ENCODE results near the gene CELF4. TPM values are rescaled to one million over a fixed set of nuclear protein-coding genes. Genes with fewer than 3 reads are reported as not detected.

The CELF4 gene
- total and polyA plus RNA-seq, 2 donors (not counting 3 experiments of a cell fraction or from before 2014, with no cell fraction given): not detected

DNA sequence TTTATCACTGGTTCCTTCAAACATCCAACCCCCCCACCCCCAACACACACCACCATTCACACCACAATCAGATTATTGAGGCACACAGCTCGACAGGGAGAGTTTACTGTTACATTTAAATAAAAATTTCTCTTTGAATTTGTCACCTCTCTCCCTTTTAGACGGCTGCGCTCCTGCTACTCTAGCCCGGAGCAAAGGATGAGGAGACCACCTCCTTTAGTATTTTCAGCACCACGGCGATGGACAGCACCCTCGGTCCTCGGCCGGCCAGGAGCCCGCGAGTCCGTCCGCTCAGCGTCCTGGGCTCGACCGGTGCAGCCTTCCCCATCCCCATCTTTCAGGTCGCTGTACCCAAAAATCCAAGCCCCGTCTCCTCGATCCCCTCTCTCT, 892 bp downstream of the CELF4 start:
- ChIA-PET POLR2A (no interaction called here), CTCF (no interaction called here)
- dilution Hi-C loops (cut with MboI; ENCODE audit: extremely low pct_ligation_motif_present, low sequenced_read_pairs) (no loop called here), intact Hi-C loops (cut with micrococcal nuclease) (no loop called here)
- Histone ChIP-seq H3K9me1 (replicated peaks; ENCODE audit: control insufficient read depth, extremely low read depth, insufficient read depth, low read length) (no peaks in the 10 kb centered on the region), H3K27me3 (ENCODE audit: control insufficient read depth in 2 of 2, insufficient read depth in 2 of 2, low read length in 2 of 2) (peaks cover 32 to 50% of the 10 kb centered on the region in 2 experiments), H3K4me2 (ENCODE audit: insufficient read depth, low read length) (no peak overlapping the region), H3K9me3 (replicated peaks; ENCODE audit: control insufficient read depth, insufficient read depth, low read length) (no peaks in the 10 kb centered on the region), H2AFZ (ENCODE audit: low read depth, low read length) (no peak overlapping the region), H4K20me1 (replicated peaks; ENCODE audit: control insufficient read depth, extremely low read depth, insufficient read depth, low read length) (no peaks in the 10 kb centered on the region), H3K36me3 (ENCODE audit: control insufficient read depth in 2 of 2, extremely low read depth in 1 of 2, insufficient read depth in 2 of 2, low read length in 2 of 2) (no peaks in the 10 kb centered on the region), H3K4me3 (replicated peaks in 1 of 3; ENCODE audit: insufficient read depth in 1 of 3, low read depth in 1 of 3, low read length in 3 of 3) (no peak overlapping the region), H3K27ac (ENCODE audit: insufficient read depth, low read depth, low read length) (no peak overlapping the region), H3K4me1 (ENCODE audit: control insufficient read depth, extremely low read depth, insufficient read depth, low read length) (peaks cover 4% of the 10 kb centered on the region), H3K79me2 (ENCODE audit: control insufficient read depth, insufficient read depth, low read length) (no peaks in the 10 kb centered on the region), H3K9ac (replicated peaks; ENCODE audit: extremely low read depth, insufficient read depth, low read length) (no peak overlapping the region)
- DNase-seq (ENCODE audit: low read depth, low spot score) (peak; percentile 19), FAIRE-seq (no peak)
- no TSS peak for BruUV-seq (replicated peaks)
- TF ChIP-seq, protein P1, sequence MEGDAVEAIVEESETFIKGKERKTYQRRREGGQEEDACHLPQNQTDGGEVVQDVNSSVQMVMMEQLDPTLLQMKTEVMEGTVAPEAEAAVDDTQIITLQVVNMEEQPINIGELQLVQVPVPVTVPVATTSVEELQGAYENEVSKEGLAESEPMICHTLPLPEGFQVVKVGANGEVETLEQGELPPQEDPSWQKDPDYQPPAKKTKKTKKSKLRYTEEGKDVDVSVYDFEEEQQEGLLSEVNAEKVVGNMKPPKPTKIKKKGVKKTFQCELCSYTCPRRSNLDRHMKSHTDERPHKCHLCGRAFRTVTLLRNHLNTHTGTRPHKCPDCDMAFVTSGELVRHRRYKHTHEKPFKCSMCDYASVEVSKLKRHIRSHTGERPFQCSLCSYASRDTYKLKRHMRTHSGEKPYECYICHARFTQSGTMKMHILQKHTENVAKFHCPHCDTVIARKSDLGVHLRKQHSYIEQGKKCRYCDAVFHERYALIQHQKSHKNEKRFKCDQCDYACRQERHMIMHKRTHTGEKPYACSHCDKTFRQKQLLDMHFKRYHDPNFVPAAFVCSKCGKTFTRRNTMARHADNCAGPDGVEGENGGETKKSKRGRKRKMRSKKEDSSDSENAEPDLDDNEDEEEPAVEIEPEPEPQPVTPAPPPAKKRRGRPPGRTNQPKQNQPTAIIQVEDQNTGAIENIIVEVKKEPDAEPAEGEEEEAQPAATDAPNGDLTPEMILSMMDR (IDR thresholded peaks at IDR 0.05; ENCODE audit: extremely low read depth in 1 of 2, insufficient read depth in 1 of 2, low read depth in 1 of 2, low read length in 2 of 2): no peak
- TF ChIP-seq EZH2 (IDR thresholded peaks at IDR 0.05; ENCODE audit: borderline replicate concordance, low read depth, low read length, severe bottlenecking): no peak
- no peak for TF ChIP-seq JUN (IDR thresholded peaks at IDR 0.05; ENCODE audit: borderline replicate concordance, insufficient read depth, insufficient read length, low read depth)

GRCh38 chr18:37563931-37564392, 1.6 kb downstream of the CELF4 start:
- no peak overlapping the region for H3K9ac ChIP-seq (replicated peaks; ENCODE audit: extremely low read depth, insufficient read depth, low read length)
- H3K27ac ChIP-seq (ENCODE audit: insufficient read depth, low read depth, low read length): no peak overlapping the region
- no peaks in the 10 kb centered on the region for H3K9me3 ChIP-seq (replicated peaks; ENCODE audit: control insufficient read depth, insufficient read depth, low read length)
- no peak overlapping the region for H3K4me2 ChIP-seq (ENCODE audit: insufficient read depth, low read length)
- dilution Hi-C loops (cut with MboI; ENCODE audit: extremely low pct_ligation_motif_present, low sequenced_read_pairs) (no loop called here), intact Hi-C loops (cut with micrococcal nuclease) (no loop called here)
- H3K27me3 ChIP-seq (ENCODE audit: control insufficient read depth in 2 of 2, insufficient read depth in 2 of 2, low read length in 2 of 2): peaks cover 32 to 48% of the 10 kb centered on the region in 2 experiments
- H2AFZ ChIP-seq (ENCODE audit: low read depth, low read length): no peak overlapping the region
- no peaks in the 10 kb centered on the region for H3K9me1 ChIP-seq (replicated peaks; ENCODE audit: control insufficient read depth, extremely low read depth, insufficient read depth, low read length)
- TF ChIP-seq MAX (IDR thresholded peaks at IDR 0.05; ENCODE audit: insufficient read depth, insufficient read length) (no peak), EZH2 (IDR thresholded peaks at IDR 0.05; ENCODE audit: borderline replicate concordance, low read depth, low read length, severe bottlenecking) (no peak), MYC (IDR thresholded peaks at IDR 0.05; ENCODE audit: low read depth, low read length) (no peak), FOS (IDR thresholded peaks at IDR 0.05; ENCODE audit: borderline replicate concordance, insufficient read depth, low read length) (no peak), POLR2A (IDR thresholded peaks at IDR 0.05; ENCODE audit: low read depth, low read length) (no peak), POLR2AphosphoS5 (IDR thresholded peaks at IDR 0.05; ENCODE audit: insufficient read depth, low read depth, low read length) (no peak), JUN (IDR thresholded peaks at IDR 0.05; ENCODE audit: borderline replicate concordance, insufficient read depth, insufficient read length, low read depth) (no peak), GATA2 (IDR thresholded peaks at IDR 0.05; ENCODE audit: insufficient read depth, insufficient read length, low read depth, low read length) (no peak)
- TF ChIP-seq, protein P1 (IDR thresholded peaks at IDR 0.05; ENCODE audit: extremely low read depth in 1 of 2, insufficient read depth in 1 of 2, low read depth in 1 of 2, low read length in 2 of 2): no peak
- BruUV-seq (replicated peaks): no TSS peak
- H4K20me1 ChIP-seq (replicated peaks; ENCODE audit: control insufficient read depth, extremely low read depth, insufficient read depth, low read length): no peaks in the 10 kb centered on the region
- FAIRE-seq (no peak), DNase-seq (ENCODE audit: low read depth, low spot score) (no peak)
- H3K36me3 ChIP-seq (ENCODE audit: control insufficient read depth in 2 of 2, extremely low read depth in 1 of 2, insufficient read depth in 2 of 2, low read length in 2 of 2): no peaks in the 10 kb centered on the region
- no peaks in the 10 kb centered on the region for H3K79me2 ChIP-seq (ENCODE audit: control insufficient read depth, insufficient read depth, low read length)
- POLR2A ChIA-PET: no interaction called here
- H3K4me1 ChIP-seq (ENCODE audit: control insufficient read depth, extremely low read depth, insufficient read depth, low read length): peaks cover 4% of the 10 kb centered on the region
- H3K4me3 ChIP-seq (replicated peaks in 1 of 3; ENCODE audit: insufficient read depth in 1 of 3, low read depth in 1 of 3, low read length in 3 of 3): no peak overlapping the region
- CTCF ChIA-PET: no interaction called here
